Fibroblast of skin of abdomen (primary cell): Measurements from ENCODE around the gene ERGIC1.
A peak's percentile ranks its signal among the peaks of the same experiment; 100 is the strongest.

ENCODE experiments used
- DNase-seq: peaks from one replicate; pipeline ENCODE4 v3.0.0-alpha.2; 2013

Gene ERGIC1

DNA sequence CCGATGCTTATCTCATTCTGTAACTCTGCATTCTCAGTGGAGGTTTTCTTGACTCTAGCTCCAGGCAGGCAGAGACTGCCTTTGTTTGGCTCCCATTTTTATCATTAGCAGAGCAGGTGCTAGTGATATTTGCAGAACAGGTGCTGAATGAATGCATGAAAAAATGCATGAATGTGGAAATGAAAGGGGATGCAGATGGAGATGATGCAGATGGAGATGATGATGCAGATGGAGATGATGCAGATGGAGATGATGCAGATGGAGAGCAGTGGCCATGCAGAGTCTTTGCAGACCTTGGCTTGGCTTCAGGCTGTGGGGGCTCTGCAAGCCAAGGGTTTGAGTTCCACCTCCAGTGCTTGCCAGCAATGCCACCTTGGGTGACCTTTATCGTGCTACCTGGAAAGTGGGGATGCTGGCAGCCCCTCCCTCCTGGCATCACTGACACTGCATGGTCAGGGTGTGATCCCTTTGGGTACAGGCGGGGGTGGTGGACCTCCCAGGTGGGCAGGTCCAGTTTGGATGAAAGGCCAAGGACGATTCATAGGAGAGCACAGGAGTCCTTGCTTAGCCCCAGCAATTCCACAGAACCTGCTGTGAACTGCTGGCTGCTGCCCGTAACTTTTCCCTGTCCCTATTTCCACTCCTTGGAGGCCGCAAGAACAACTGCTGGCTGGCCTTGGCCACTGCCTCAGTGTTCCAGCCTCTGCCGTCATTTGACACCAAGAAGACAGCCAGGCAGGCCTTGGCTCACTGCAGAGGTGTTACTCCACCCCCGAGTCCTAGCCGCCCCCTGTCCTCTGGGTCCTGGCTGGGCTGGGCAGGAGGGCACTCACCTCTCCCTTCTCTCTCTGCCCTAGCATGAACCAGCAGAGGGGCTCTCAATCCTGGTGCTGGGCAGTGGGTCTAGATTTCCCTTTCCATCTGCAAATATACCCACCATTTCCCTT, 33.0 kb downstream of the ERGIC1 start:
- DNase-seq: no peak

DNA sequence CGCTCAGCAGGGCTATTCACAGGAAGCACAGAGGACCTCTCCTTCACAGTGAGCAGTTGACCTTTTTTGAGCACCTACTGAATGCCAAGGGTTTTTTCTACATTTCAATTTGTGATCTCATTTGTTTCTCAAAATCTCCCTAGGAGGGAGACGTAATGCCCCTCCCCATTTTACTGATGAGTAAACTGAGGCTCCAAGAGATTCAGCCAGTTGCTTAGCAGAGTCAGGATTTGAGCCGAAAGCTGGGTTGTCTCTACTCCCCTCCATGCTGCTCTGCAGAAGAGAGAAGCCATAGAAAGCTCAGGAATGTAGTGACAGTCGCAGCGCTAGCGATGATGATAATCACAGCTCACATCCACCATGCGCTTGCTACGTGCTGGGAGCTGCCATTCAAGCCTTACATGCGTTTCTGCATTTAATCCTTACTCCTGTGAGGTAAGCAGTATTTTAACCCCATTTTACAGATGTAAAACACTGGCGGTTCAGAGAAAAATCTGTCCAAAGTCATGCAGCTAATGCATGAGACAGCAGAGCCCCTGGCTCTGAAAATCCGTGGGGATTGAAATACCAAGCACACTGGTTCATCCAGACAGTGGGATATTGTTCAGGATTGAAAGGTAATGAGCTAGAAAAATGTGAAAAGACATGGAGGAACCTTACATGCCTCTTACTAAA, 33.8 kb downstream of the ERGIC1 start:
- DNase-seq: no peak

DNA sequence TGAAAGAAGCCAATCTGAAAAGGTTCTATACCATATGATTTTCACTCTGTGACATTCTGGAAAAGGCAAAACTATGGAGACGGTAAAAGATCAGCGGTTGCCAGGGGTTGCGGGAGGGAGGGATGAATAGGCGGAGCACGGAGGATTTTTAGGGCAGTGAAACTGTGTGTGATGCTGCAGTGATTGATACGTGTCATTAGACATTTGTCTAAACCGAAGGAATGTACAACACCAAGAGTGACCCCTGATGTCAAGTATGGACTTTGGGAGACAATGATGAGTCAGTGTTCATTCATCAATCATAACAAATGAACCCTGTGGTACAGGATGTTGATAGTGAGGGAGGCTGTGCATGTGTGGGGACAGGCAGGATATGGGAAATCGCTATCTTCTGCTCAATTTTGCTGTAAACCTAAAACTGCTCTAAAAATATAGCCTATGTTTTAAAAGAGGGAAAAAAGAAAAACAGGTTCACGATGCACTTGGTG, 34.4 kb downstream of the ERGIC1 start:
- DNase-seq: peak; percentile 77

DNA sequence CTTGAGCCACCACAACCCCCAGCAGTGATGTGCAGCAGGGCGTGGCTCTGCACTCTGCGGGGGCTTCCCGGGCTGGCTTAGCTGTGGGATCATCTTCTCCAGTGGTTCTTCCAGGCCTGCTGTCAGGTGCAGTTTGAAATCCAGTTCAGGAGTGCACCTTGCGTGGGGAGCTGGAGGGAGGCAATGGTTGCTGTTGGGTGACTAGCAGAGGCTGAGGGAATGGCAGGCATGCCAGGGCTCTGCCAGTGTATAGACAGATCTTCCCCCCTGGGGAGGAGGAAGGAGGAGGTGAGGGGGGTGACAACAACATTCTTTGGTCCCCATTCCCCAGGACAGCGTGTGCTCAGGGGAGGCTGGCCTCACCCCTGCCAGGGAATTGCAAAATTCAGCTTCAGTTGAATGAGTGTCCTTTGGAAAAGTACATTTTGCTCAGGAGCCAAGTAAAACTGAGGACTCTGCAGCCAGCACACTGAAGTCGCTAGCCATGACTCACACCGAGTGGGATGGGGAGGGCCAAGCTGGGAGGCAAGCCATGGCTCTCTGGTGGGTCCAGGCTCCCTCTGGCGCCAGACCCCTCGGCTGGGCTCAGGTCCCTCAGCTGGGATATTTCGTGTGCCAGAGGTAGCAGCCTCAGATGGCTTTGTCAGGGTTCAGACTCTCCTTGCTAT, 35.0 kb downstream of the ERGIC1 start:
- DNase-seq: peak; percentile 87

DNA sequence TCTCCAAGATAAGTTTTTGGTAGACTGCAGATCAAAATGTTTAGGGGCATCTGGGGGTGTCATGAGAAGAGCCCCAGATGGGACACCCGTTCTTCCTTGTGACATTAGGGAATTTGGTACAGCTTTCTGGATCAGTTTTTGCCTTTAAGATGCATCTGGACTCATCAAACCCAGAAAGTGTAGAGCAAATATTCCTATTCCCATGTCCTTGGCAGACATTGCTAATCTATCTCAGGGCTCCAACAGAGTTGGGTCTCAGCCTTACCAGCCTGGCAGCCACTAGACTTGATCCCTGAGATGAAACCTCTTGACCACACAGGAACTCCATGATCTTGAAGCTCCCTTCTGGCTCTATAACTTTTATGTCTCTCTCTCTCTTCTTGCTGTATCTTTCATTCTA, 35.6 kb downstream of the ERGIC1 start:
- DNase-seq: no peak

DNA sequence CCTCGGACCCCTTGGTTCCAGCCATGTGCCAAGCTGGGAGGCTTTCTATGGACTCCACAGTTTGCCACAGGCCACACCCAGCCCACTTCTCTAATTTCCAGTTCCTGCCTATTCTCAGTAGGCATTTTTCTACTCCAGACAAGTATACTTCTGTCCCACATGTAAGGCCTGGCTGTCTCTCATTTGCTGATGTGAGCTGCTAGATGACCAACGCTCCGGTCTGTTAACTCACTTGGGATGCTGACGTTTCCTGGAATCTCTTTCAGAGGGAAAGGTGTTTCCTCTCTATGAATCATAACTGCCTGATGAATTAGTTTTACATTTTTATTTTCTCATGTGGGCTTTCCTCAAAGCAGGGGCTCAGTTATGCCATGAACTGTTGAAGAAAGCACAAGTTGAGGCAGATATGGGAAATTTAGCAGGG, 36.3 kb downstream of the ERGIC1 start:
- DNase-seq: peak; percentile 90

DNA sequence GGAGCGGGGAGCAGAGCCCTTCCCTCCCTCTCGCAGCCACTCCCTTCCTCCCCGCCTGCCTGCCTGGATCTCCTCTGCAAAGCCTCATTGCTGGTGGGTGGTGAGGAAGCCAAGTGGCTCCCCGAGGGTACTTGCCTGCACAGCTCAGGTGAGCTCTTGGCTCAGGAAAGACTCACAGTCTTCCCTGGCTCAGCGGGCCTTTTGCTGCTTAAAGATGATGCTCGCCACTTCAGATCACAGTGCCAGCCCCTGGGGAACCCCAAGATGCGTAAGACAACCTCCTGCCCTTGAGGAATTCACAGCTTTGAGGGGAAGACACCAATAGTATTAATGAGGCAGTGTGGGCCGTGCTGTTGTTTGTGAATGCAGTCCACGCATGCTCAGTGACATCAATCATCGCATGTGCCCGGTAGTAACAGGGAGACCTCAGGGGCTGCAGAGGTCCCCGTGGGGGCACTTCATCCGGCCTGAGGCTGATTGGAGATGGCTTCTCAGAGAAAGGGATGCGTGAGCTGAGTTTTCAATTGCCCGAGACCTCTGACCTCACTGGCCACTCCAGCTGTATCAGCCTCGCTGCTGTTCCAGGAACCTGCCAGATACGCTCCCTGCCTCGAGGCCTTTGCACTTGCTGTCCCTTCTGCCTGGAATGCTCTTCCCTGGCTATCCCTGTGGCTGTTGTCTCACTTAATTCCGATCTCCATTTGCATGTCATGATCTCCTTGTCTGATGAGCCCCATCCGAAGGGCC, 36.8 kb downstream of the ERGIC1 start:
- no peak for DNase-seq

DNA sequence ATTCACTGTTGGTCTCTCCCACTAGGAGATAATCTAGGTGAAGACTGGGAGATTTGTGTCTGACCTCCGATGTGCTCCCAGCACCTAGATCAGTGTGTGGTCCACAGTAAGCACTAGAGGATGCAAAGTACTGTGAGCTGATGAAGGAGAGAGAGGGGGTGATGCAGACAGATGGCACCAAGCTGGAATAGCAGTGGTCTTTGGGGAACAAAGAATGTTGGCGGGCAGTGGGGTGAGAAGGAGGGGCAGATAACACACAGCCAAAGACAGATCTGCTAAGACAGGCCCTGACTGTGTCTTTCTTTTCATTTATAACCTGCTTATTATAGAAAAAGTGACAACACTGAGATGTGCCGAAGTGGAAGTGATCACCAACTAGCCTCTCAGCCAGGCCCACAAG, 37.5 kb downstream of the ERGIC1 start:
- DNase-seq: no peak

DNA sequence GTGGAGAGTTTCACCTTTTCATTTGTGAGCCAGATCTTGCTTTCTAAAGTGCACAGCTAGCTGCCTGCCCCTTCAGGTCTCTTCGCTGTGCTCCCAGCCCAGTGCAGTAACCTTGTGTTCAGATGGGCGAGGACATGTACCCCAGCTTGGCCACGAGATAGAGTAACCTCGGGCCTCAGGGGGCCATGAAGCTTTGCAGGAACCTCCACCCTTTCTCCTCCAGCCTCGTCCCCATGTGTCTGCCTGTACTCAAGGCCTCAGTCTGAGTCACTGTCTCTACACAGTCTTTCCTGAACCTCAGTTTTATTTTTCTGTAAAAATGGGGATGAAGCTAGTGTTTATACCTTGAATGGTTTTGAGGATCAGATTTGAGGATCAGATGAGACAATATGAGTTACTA, 37.9 kb downstream of the ERGIC1 start:
- DNase-seq: no peak

DNA sequence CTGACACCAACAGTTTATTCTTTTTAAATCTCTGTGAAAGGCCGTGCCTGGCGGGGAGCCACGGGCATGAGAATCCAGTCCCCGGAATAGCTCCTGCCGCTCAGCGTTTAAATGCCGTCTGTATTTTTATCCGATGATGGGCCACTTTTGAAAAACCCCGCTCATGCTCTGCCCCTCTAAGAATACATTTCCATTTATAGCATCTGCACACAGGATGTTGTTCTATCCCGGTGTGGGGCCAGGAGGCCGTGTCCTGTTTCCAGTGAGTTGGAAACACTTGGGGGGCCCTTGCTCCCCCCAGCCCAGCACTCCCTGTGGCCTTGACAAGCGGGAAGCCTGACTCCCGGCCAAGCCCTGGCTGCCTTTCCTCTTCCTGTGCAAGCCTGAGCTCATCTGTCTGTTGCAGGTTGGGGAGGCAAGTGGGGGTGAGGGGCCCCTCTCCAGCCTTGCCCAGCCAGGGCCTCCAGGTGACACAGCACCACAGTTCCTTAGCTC, 39.0 kb downstream of the ERGIC1 start:
- DNase-seq: peak; percentile 77

DNA sequence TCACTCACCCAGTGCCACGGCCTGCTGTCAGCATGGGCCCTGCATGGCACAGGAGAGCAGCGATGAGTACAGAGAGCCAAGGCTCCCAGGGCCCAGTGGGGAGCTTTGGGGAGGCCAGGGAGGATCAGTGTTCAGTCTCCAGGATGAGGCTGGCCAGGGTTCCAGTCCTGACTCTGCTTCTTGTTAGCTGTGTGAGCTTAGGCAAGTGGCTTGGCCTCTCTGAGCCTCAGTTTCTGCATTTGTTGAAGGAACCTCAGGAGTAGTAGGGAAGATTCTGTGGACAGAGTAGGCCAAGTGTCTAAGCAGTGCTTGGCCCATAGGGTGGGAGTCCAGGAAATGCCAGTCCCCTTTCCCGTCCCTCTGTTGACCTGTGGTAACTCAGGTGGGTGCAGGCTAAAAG, 39.5 kb downstream of the ERGIC1 start:
- no peak for DNase-seq

DNA sequence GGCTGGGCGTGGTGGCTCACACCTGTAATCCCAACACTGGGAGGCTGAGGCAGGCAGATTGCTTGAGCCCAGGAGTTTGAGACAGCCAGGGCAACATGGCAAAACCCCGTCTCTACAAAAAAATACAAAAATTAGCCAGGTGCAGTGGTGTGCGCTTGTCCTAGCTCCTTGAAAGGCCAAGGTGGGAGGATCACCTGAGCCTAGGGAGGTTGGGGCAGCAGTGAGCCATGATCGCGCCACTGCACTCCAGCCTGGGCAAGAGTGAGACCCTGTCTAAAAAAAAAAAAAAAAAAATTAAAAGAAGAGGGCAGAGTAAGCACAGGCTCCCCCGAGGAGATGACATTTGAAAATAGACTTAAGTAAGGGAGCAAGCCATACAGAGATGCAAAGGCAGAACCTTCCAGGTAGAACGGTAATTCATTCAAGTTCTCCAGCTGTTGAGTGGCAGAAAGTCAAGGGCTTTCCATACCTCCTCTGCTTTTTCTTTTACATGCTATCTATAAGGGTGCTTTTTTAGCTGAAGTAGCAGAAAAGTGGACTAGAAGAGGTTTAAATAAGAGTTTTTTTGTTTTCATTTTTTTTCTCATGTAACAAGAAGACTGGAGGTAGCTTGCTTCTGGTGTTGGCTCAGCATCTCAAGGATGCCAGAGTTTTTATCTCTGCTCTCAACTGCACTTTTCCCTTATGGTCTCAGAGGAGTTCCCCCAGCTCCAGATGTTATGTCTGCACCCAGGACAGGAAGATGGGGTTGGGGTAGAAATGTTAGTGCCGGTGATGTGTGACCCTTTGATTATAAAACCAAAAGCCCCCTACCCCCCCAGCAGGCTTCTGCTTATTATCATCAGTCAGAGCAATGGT, 40.8 kb downstream of the ERGIC1 start:
- DNase-seq: no peak

DNA sequence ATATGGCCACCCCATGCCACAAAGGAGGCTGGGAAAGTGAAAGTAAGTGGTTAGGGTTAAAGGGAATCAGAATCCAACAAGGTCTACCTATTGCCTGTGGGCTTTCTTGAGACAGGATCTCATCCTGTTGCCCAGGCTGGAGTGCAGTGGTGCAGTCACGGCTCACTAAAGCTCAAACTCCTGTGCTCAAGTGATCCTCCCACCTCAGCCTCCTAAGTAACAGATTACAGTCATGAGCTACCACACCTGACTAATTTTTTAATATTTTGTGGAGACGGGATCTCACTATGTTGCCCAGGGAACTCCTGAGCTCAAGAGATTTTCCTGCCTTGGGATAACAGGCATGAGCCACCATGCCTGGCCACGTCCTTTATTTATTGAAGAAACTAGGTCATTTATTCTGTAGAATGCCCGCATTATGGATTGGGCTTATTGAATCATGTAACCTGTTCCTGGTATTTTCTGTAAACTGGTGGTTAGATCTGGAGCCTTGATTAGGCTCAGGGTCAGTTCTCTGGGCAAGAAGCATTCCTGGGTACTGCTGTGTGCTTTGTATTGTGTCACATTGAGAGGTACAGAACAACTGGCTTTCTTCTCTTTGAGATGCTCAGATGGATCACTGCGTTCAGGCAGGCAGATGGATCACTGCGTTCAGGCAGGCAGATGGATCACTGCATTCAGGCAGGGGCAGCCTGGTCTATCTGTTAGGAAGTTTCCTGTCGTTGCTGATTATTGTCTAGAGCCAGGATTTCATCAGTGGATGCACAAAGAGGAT, 41.6 kb downstream of the ERGIC1 start:
- DNase-seq: no peak

DNA sequence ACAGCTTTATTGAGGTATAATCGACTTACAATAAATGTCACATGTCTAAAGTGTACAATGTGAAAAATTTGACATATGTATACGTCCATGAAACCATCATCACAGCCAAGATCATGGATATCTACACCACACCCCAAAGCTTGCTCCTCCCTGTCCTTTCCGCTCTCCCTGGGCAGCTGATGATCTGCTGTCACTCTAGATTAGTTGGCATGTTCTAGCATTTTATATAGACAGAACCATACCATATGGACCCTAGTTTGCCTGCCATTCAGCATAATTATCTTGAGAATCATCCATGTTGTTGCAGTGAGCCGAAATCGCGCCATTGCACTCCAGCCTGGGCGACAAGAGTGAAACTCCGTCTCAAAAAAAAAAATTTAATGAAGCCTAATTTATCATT, 42.5 kb downstream of the ERGIC1 start:
- no peak for DNase-seq

DNA sequence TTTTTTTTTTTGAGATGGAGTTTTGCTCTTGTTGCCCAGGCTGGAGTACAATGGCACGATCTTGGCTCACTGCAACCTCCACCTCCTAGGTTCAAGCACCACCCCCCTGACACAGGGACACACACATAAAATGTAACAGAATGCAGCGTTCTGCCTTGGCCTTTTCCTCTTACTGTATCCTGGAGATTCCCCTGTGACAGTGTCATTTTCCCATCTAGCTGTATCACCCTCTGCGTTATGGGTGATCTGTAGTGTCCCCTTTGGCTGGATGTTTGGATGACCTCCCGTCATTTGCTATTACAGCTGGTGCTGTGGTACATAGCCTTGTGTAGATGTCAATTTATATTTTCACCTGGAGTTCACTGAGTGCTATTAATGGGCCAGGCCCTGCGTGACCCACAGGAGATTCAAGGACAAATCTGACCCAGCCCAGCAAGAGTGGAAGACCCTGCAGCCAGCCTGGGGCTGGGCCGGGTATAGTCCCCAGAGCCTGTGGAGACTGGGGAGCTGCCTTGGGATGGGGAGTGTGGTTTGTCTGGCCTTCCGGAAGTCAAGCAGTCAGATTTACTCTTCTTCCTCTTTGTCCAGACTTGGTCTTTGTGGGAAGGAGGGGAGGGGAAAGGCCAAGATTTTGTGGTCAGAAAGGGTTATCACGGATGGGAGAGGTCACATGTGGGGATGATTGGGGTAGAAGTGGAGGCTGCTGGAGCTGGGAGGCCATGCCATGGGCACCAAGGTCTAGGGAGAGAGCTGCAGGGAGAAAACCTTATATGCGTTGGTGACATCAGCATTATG, 43.6 kb downstream of the ERGIC1 start:
- DNase-seq: no peak

DNA sequence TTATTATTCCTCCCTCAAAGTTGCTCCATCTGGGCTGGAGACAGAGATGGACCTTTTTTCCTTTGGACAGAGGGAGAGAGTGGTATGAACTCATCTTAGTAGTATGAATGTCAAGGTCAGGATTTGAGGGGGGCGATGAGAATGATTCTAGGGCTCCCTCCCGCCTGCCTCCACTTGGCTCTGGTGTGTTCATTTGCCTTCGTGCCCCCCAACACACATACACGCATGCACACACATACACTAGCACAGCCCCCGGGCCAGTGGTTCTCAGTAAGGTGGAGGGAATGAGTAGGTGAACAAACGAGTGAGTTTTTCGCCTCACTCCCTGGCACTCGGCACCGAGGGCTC, 44.5 kb downstream of the ERGIC1 start:
- DNase-seq: no peak

DNA sequence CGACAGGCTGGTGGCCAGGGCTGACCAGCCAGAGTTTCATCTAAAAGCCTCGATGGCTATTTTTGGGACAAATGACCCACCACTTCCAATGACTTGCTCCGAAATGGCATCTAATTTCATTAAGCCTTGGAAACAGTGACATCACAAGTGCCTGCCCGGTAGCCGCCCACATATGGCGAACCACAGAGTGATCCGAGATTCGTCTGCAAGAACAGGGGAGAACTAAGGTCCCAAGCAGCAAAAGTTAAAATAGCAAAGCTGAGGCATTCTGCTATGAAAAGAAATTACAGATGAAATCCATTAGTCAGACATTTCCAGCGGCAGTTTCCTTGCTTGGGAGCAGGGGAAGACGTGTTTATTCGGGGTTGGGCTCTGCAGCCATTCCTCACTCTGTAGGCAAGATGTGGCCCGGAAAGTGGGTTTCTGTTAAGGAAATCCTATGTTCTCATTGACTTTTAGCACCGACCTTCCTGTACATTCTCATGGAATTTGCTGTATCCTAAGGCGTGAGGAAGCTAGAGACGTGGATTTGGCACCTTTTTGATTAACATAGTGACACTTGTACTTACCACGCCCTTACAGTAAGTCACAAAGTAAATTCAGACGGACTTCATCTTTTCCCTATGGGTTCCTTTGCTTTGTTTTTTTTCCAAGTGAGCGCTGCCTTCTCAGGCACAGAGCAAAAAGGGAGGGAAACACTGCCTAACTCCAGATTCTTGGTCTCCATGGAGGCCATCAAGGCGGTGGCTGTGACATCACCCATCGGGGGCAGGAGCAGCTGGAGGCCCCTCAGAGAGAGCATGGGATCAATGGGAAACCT, 45.1 kb downstream of the ERGIC1 start:
- peak; percentile 66 for DNase-seq

DNA sequence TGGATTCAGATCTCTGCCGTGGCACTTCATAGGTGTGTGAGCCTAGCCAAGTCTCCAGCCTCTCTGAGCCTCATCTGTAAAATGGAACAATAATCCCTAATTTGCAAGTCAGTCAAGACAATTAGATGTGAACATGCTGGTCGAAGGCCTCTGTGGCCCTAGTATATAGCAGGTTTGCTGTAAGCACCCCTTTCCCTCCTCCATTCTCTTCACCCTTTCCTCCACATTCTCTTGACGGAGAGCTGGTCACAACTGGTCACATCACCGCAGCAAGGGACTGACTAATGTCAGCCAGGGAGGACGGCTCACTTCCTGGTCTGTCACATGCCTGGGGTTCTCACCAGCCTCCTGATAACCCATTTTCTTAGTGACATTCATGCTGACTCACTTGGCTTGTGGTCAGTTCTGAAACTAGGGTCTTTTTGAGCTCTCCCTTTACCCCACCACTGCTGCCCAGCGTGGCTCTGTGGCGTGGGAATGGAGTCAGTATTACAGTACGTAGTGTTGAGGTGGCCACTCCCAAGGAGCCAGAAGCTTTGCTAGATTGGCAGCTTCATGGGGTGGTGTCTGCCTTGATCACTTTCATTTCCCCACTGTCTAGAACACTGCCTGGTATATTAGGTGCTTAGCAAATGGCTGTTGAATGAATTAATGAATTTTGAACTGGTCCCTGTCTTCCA, 47.8 kb downstream of the ERGIC1 start:
- no peak for DNase-seq
